GM12875 (cell line): ENCODE data around the gene CACNA1C.

Experiments
- H3K4me3 ChIP-seq: one replicate; pipeline ENCODE4 v1.5.1; 2011; ENCODE audit warnings: low read depth, low read length, control low read depth
- TF ChIP-seq, protein P1 (sequence below): IDR thresholded peaks from 2 replicates; pipeline ENCODE4 v1.5.1; 2011; ENCODE audit warnings: low read depth, mild to moderate bottlenecking, control low read depth, inconsistent platforms, low read length, moderate library complexity, borderline replicate concordance; ENCODE audit not compliant: insufficient read depth

Gene CACNA1C

DNA sequence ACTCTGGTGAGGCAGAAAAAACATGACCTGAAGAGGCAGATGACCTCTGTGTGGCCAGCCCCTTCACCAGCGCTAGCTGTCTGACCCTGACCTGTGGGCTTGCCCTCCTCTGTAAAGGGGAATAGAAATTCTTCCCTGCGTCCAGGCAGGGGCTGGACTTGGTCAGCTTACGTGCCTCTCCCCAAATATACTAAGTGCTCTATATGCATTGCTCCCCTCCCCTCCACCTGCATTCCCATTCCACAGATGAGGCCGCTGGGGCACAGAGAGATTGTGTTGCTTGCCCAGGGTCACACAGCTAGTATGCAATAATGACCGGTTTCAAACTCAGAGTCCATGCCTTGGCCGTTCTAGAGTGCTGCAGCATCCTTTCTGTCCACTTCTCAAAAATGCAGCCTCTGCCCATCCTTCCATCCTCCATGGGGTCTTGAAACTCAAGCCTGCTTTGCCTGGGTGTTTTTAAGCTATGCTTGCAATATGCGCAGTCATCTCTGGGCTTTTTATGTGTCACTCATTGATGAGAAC is 303.9 kb downstream of the CACNA1C start:
- H3K4me3 ChIP-seq = no peak overlapping the region
- TF ChIP-seq, protein P1, sequence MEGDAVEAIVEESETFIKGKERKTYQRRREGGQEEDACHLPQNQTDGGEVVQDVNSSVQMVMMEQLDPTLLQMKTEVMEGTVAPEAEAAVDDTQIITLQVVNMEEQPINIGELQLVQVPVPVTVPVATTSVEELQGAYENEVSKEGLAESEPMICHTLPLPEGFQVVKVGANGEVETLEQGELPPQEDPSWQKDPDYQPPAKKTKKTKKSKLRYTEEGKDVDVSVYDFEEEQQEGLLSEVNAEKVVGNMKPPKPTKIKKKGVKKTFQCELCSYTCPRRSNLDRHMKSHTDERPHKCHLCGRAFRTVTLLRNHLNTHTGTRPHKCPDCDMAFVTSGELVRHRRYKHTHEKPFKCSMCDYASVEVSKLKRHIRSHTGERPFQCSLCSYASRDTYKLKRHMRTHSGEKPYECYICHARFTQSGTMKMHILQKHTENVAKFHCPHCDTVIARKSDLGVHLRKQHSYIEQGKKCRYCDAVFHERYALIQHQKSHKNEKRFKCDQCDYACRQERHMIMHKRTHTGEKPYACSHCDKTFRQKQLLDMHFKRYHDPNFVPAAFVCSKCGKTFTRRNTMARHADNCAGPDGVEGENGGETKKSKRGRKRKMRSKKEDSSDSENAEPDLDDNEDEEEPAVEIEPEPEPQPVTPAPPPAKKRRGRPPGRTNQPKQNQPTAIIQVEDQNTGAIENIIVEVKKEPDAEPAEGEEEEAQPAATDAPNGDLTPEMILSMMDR = no peak

DNA sequence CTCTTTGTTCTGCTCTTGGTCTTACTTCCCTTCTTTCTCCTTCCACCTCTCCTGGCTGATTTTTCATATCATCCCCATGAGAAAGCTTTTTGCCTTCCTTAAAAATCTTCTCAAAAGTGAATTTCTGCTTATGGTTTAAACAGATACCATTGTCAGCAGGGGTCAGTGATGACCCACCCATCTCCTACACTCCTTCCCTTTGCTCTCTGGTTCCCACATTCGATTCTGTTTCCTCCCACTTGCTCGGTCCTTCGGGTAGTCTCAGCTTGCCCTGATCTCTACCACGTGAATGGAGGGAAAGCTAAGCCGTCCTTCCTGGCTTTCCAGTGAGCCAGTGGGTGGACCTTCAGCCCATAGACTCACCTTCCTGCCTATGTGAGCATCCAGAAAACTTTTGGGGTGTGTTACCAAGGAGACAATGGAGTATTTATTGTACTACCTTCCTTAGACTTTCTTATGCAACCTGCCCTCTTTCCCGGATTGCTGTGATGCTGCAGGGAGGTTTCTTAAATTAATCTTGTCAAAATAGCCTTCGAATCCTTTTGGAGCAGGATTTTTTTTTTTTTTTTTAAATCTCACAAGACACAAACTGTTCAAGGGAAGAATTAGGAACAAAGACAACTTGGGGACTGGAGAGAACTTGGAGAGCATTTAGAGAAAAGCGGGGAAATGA is 306.3 kb downstream of the CACNA1C start:
- TF ChIP-seq, protein P1 = no peak
- no peak overlapping the region for H3K4me3 ChIP-seq

- no peak overlapping the region for H3K4me3 ChIP-seq
- TF ChIP-seq, protein P1 = no peak
Observed at GRCh38 chr12:2359725-2360629, 307.2 kb downstream of the CACNA1C start.

DNA sequence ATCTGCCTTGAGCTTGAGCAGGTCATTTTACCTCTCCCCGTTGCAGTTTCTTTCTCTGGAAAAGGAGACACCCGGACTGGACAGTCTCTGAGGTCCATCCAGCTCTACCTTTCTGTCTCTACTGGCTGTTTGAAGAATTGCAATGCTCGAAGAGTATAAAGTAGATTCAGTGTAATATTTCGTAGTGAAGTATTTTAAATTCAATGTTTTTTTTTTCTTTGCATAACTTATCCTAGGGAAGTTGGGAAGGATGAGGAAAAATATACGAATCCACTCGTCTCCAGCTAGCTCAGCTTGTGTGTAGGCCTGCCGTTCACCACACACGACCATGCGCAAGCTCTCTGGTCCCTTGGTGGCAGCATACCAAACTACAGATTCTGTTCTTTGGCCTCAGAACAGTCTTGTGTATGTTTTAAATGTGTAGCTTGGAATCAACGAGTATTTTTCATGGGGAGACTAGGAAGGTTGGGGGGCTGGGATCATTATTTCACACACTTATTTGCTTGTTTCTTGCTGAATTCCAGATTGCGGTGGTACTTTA is 307.9 kb downstream of the CACNA1C start:
- TF ChIP-seq, protein P1 = peak; percentile 19; the same call in 1 of the 2 replicates
- no peak overlapping the region for H3K4me3 ChIP-seq

- no peak overlapping the region for H3K4me3 ChIP-seq
- TF ChIP-seq, protein P1 = no peak
Observed at GRCh38 chr12:2363836-2364609, 311.2 kb downstream of the CACNA1C start.

- TF ChIP-seq, protein P1 = 0 out of 2 replicates have a peak, but pooled peaks have one; percentile 23
Observed at GRCh38 chr12:2364631-2365051, 311.9 kb downstream of the CACNA1C start.

More at GRCh38 chr12:2364631-2365051, 311.9 kb downstream of the CACNA1C start:
- H3K4me3 ChIP-seq = no peak overlapping the region
